HepG2 (cell line): ENCODE measurements around the gene DBNDD1. TPM values are rescaled to one million over a fixed set of nuclear protein-coding genes. Genes with fewer than 3 reads are reported as not detected.
A peak's percentile ranks its signal among the peaks of the same experiment; 100 is the strongest.

Experiments used
- BRD4 ChIP-seq: sonication (generic); formaldehyde crosslinking; IDR thresholded peaks from 2 replicates; pipeline ENCODE4 v1.4.0; 2020; ENCODE audit warnings: missing genetic modification reagents
- MYPOP ChIP-seq: sonication (generic); formaldehyde crosslinking; IDR thresholded peaks from 2 replicates; pipeline ENCODE4 v1.8.1; 2023; ENCODE audit warnings: mild to moderate bottlenecking, moderate library complexity, missing genetic modification reagents
- NFYC ChIP-seq: IDR thresholded peaks from 2 replicates; pipeline ENCODE4 v1.6.1; 2016; ENCODE audit warnings: missing genetic modification reagents, missing compliant biosample characterization
- RNF2 ChIP-seq: fragments of 450-650 bp; conservative IDR thresholded peaks from 2 replicates; pipeline ENCODE4 v1.6.1; 2016; ENCODE audit warnings: low read depth
- SALL1 ChIP-seq: sonication (generic); formaldehyde crosslinking; IDR thresholded peaks from 2 replicates; pipeline ENCODE4 v1.8.0; 2022; ENCODE audit warnings: mild to moderate bottlenecking, missing genetic modification reagents
- SP1 ChIP-seq, 2 experiments: fragments of 450-650 bp in 1 of 2; sonication (generic) in 1 of 2; formaldehyde crosslinking in 1 of 2; IDR thresholded peaks; 2 replicates each; pipeline versions ENCODE4 v1.4.0 to v1.6.1; 2016 to 2020; ENCODE audit warnings: missing genetic modification reagents in 1 of 2
- ZBTB10 ChIP-seq: sonication (generic); formaldehyde crosslinking; IDR thresholded peaks from 2 replicates; pipeline ENCODE4 v1.4.0; 2020; ENCODE audit warnings: missing genetic modification reagents, borderline replicate concordance
- ZNF124 ChIP-seq: sonication (generic); formaldehyde crosslinking; IDR thresholded peaks from 2 replicates; pipeline ENCODE4 v1.4.0; 2020; ENCODE audit warnings: missing genetic modification reagents
- ZNF160 ChIP-seq: sonication (generic); formaldehyde crosslinking; IDR thresholded peaks from 2 replicates; pipeline ENCODE4 v1.8.0; 2022; ENCODE audit warnings: mild to moderate bottlenecking, inconsistent platforms, missing genetic modification reagents
- ZNF282 ChIP-seq: fragments of 450-650 bp; IDR thresholded peaks from 2 replicates; pipeline ENCODE4 v1.6.1; 2018; ENCODE audit not compliant: partially characterized antibody
- ZNF296 ChIP-seq: sonication (generic); formaldehyde crosslinking; conservative IDR thresholded peaks from 2 replicates; pipeline ENCODE4 v1.5.0; 2020; ENCODE audit warnings: mild to moderate bottlenecking, missing genetic modification reagents
- ZNF713 ChIP-seq: sonication (generic); formaldehyde crosslinking; IDR thresholded peaks from 2 replicates; pipeline ENCODE4 v1.4.0; 2020; ENCODE audit warnings: mild to moderate bottlenecking, missing genetic modification reagents
- ZNF747 ChIP-seq: sonication (generic); formaldehyde crosslinking; IDR thresholded peaks from 2 replicates; pipeline ENCODE4 v1.8.1; 2023; ENCODE audit warnings: missing genetic modification reagents, mild to moderate bottlenecking, borderline replicate concordance
- polyA plus RNA-seq, 8 experiments: library from polyadenylated mRNA; depleted of rRNA in 3 of 8; stranded (reverse) in 7 of 8; unstranded in 1 of 8; fragments of >200 nt; fragmentation: Illumina TruSeq in 4 of 8; extraction: Trizol in 4 of 8; gene quantifications; 2 replicates each; pipeline versions ENCODE4 v1.2.1 to v1.2.3, GENCODE V29; 2011 to 2016; ENCODE audit warnings: low read depth in 4 of 8, missing spikeins in 1 of 8, mixed read lengths in 1 of 8; ENCODE audit not compliant: insufficient read depth in 1 of 8
- total RNA-seq, 5 experiments: library from RNA; depleted of rRNA; stranded (reverse); fragments of >200 nt; fragmentation: Illumina TruSeq; extraction: Trizol; gene quantifications; 2 replicates each; pipeline ENCODE4 v1.2.3, GENCODE V29; 2016; ENCODE audit warnings: low read depth in 1 of 5
- TF ChIP-seq, protein P1 (sequence below): sonication (generic); formaldehyde crosslinking; IDR thresholded peaks from 2 replicates; pipeline ENCODE4 v1.4.0; 2020; ENCODE audit warnings: missing genetic modification reagents
- TF ChIP-seq, protein P2 (sequence below): sonication (generic); formaldehyde crosslinking; IDR thresholded peaks from 2 replicates; pipeline ENCODE4 v1.8.0; 2023; ENCODE audit warnings: mild to moderate bottlenecking, missing genetic modification reagents
- TF ChIP-seq, protein P3 (sequence below): sonication (generic); formaldehyde crosslinking; IDR thresholded peaks from 2 replicates; pipeline ENCODE4 v1.4.0; 2020; ENCODE audit warnings: low read depth, missing genetic modification reagents
- TF ChIP-seq, protein P4 (sequence below): sonication (generic); formaldehyde crosslinking; IDR thresholded peaks from 2 replicates; pipeline ENCODE4 v1.4.0; 2020; ENCODE audit warnings: missing genetic modification reagents

Gene DBNDD1
- total and polyA plus RNA-seq, 2 of the 13 experiments (the other 11 are each of a cell fraction or from before 2014, with no cell fraction given) = 17.0 to 40.4 TPM

DNA sequence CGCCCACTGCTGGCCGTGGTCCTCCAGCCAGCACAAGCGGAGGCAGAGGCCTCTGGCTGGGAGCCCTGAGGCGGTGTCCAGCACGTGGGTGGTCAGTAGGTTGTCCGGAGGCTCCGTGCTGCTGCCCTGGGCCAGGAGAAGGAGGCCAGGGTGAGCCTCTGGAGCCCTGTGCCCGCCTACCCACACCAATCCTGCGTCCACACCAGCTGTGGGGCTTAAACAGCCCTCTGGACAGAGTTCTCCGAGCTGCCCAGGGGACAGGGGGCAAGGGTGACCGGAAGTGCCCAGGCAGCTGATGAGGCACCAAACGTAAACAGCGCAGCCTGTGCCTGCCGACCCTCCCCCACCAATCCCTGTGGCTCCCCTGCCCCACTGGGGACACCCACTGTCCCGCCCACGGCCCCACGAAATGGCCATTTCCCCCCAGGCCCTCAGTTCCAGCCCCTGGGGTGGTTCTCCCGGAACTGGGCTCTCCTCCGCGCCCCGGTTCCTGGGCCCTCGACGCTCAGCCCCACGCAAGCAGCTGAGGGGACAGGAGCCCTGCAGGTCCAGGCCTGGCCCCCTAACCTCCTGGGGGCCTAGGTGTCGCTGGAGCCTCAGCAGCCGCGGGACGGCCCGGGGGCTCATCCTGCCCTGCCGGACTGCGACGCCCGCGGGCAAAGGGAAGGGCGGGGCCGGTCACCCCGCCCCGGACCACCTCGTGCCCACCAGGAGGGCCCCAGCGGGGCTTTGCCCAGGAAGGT, 27.9 kb upstream of the DBNDD1 start (continued):
- TF ChIP-seq ZNF296 (CRISPR knock-in tag) = peak; percentile 99
- no peak for TF ChIP-seq NFYC (CRISPR knock-in tag)
- TF ChIP-seq, protein P1, sequence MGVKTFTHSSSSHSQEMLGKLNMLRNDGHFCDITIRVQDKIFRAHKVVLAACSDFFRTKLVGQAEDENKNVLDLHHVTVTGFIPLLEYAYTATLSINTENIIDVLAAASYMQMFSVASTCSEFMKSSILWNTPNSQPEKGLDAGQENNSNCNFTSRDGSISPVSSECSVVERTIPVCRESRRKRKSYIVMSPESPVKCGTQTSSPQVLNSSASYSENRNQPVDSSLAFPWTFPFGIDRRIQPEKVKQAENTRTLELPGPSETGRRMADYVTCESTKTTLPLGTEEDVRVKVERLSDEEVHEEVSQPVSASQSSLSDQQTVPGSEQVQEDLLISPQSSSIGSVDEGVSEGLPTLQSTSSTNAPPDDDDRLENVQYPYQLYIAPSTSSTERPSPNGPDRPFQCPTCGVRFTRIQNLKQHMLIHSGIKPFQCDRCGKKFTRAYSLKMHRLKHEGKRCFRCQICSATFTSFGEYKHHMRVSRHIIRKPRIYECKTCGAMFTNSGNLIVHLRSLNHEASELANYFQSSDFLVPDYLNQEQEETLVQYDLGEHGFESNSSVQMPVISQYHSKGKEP = no peak
- TF ChIP-seq MYPOP (CRISPR knock-in tag) = peak; percentile 83
- 0 out of 2 replicates have a peak, but pooled peaks have one; percentile 28 for TF ChIP-seq RNF2
- TF ChIP-seq, protein P2, sequence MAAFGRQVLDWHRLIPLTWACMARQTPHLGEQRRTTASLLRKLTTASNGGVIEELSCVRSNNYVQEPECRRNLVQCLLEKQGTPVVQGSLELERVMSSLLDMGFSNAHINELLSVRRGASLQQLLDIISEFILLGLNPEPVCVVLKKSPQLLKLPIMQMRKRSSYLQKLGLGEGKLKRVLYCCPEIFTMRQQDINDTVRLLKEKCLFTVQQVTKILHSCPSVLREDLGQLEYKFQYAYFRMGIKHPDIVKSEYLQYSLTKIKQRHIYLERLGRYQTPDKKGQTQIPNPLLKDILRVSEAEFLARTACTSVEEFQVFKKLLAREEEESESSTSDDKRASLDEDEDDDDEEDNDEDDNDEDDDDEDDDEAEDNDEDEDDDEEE = no peak
- peak; percentile 63; the same call in 1 of the 2 replicates for TF ChIP-seq BRD4 (CRISPR knock-in tag)
- TF ChIP-seq ZNF160 (CRISPR knock-in tag) = 0 out of 2 replicates have a peak, but pooled peaks have one; percentile 34
- peak; percentile 88 for TF ChIP-seq SALL1 (CRISPR knock-in tag)
- TF ChIP-seq ZNF124 (CRISPR knock-in tag) = no peak
- TF ChIP-seq, protein P3, sequence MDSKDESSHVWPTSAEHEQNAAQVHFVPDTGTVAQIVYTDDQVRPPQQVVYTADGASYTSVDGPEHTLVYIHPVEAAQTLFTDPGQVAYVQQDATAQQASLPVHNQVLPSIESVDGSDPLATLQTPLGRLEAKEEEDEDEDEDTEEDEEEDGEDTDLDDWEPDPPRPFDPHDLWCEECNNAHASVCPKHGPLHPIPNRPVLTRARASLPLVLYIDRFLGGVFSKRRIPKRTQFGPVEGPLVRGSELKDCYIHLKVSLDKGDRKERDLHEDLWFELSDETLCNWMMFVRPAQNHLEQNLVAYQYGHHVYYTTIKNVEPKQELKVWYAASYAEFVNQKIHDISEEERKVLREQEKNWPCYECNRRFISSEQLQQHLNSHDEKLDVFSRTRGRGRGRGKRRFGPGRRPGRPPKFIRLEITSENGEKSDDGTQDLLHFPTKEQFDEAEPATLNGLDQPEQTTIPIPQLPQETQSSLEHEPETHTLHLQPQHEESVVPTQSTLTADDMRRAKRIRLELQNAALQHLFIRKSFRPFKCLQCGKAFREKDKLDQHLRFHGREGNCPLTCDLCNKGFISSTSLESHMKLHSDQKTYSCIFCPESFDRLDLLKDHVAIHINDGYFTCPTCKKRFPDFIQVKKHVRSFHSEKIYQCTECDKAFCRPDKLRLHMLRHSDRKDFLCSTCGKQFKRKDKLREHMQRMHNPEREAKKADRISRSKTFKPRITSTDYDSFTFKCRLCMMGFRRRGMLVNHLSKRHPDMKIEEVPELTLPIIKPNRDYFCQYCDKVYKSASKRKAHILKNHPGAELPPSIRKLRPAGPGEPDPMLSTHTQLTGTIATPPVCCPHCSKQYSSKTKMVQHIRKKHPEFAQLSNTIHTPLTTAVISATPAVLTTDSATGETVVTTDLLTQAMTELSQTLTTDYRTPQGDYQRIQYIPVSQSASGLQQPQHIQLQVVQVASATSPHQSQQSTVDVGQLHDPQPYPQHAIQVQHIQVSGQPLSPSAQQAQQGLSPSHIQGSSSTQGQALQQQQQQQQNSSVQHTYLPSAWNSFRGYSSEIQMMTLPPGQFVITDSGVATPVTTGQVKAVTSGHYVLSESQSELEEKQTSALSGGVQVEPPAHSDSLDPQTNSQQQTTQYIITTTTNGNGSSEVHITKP = 0 out of 2 replicates have a peak, but pooled peaks have one; percentile 47
- no peak for TF ChIP-seq ZNF282
- TF ChIP-seq, protein P4, sequence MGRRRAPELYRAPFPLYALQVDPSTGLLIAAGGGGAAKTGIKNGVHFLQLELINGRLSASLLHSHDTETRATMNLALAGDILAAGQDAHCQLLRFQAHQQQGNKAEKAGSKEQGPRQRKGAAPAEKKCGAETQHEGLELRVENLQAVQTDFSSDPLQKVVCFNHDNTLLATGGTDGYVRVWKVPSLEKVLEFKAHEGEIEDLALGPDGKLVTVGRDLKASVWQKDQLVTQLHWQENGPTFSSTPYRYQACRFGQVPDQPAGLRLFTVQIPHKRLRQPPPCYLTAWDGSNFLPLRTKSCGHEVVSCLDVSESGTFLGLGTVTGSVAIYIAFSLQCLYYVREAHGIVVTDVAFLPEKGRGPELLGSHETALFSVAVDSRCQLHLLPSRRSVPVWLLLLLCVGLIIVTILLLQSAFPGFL (CRISPR knock-in tag) = no peak
- TF ChIP-seq ZNF713 (CRISPR knock-in tag) = no peak
- no peak for TF ChIP-seq ZBTB10 (CRISPR knock-in tag)
- no peak for TF ChIP-seq SP1 (IDR thresholded peaks at IDR 0.05)
- no peak; the same call in 1 of the 2 replicates for TF ChIP-seq SP1 (CRISPR knock-in tag; IDR thresholded peaks at IDR 0.05)
- peak; percentile 82; the same call in 1 of the 2 replicates for TF ChIP-seq ZNF747
